ENCODE results near the gene HCN2. TPM values are rescaled to one million over a fixed set of nuclear protein-coding genes. Genes with fewer than 3 reads are reported as not detected.

HCN2 gene
- under 1 TPM; 0.15 to 0.39 TPM for total RNA-seq
- long read RNA-seq, result 0 reads

DNA sequence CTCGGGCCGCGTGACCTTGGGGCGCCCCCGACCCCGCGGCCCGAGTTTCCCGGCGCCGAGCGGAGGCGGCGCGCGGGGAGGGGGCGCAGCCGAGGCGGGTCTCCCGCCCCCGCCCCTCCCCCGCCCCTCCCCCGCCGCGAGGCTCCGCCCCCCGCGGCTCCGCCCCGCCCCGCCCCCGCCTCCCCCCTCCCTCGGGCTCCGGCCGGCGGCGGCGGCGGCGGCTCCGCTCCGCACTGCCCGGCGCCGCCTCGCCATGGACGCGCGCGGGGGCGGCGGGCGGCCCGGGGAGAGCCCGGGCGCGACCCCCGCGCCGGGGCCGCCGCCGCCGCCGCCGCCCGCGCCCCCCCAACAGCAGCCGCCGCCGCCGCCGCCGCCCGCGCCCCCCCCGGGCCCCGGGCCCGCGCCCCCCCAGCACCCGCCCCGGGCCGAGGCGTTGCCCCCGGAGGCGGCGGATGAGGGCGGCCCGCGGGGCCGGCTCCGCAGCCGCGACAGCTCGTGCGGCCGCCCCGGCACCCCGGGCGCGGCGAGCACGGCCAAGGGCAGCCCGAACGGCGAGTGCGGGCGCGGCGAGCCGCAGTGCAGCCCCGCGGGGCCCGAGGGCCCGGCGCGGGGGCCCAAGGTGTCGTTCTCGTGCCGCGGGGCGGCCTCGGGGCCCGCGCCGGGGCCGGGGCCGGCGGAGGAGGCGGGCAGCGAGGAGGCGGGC is at the start of gene HCN2:
Gene HCN2, plus strand, starts transcription at position 189 of the 703 bp plus-strand sequence. Its CDS starts 65 bp downstream, at position 254.
- intact Hi-C loops (cut with DNase I, micrococcal nuclease), result loop anchor here in 1 of 2 donors (10.0 kb wide), 1 partner anchor 145 kb away; no protein-coding TSS in a partner anchor
- no peak for ATAC-seq
- DNase-seq, result no peak

GRCh38 chr19:540867-541637 is 48.6 kb upstream of the HCN2 start:
- intact Hi-C loops (cut with DNase I, micrococcal nuclease), result no loop called here
- no peak for DNase-seq
- no peak for ATAC-seq

- intact Hi-C loops (cut with DNase I, micrococcal nuclease), result no loop called here
- ATAC-seq (no peak), DNase-seq (no peak)
Observed at GRCh38 chr19:541699-542098, 48.0 kb upstream of the HCN2 start.

GRCh38 chr19:542173-542866 is 47.4 kb upstream of the HCN2 start:
- intact Hi-C loops (cut with DNase I, micrococcal nuclease), result no loop called here
- DNase-seq (no peak), ATAC-seq (peak; percentile 9)

DNA sequence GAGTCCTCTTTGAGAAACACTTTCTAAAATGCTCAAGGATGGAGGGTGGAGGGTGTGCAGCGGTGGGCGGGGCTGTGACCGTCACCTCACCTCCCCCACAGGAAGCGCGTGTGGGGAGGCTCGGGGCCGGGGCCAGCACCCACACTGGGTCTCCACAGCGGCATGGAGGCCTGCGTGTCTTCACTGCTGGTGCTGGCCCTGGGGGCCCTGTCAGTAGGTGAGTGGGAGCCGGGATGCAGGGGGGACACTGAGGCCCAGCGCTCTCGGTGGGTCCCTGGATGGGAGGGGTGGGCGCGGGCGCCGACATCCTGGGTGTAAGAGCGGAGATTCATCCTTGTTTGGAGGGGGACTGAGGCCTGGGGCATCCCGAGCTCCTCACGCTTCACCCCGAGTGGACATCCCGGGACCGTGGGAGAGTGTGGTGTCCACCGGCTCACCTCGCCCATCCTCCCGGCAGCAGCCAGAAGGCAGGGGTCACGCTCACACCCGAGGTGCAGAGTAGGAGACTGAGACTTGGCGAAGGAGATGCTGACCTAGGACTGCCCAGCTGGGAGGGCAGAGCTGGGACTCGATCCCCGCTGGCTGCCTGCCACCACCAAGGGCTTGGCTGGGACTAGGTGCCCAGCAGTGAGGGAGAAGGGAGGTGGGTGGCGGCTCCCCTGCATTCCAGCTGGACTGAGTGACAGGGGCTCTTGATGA is 45.6 kb upstream of the HCN2 start, which contains the start of gene GZMM:
Gene GZMM, plus strand, starts transcription at position 144 of the 699 bp plus-strand sequence. Its CDS starts 19 bp downstream, at position 163.
- DNase-seq, result no peak
- ATAC-seq, result peak; percentile 34
- intact Hi-C loops (cut with DNase I, micrococcal nuclease), result no loop called here

DNA sequence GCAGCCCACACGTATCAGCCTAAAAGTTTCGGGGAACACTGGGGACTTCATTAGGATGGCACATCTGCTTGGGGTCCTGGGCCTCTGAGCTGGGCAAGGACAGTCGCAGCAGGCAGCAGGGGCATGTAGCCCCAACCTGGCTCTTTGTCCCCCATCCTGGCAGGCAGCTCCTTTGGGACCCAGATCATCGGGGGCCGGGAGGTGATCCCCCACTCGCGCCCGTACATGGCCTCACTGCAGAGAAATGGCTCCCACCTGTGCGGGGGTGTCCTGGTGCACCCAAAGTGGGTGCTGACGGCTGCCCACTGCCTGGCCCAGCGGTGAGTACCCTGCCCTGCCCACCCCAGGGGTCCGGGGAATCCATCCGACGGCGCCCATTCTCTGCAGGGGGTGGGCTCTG is 42.6 kb upstream of the HCN2 start:
- intact Hi-C loops (cut with DNase I, micrococcal nuclease), result no loop called here
- ATAC-seq (no peak), DNase-seq (no peak)

DNA sequence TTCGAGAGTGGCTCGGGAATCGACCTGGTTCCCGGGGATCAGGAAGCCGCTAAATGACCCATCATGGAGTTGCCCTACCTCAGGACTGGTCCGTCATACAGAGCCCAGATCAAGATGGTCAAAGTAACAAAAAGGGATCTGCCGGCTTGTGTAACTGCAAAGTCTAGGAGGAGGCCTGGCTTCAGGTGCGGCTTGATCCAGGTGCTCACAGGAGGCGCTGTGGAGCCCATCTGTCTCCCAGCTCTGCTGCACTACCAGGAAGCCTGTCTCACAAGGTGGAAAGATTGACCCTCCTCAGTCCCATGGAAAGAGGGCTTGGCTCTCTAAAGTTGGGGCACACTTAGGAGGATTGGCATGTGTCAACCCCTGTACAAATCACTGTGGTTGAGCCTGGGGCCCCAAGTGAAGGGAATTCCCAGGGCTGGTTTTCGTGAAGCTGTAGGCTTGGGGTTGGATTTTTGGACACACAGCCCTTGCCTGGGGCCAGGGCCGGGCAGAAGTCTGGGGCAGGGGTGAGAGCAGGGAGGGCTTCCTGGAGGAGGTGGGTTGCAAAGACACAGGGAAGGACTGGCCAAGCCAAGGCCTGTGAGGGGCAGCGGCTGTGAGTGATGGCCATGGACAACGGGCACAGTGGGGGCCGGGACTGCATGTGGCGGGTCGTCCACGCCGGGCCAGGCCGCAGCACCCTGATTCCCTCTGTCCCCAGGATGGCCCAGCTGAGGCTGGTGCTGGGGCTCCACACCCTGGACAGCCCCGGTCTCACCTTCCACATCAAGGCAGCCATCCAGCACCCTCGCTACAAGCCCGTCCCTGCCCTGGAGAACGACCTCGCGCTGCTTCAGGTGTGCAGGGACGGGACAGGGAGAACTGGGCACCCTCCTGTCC is 41.6 kb upstream of the HCN2 start:
- ATAC-seq (no peak), DNase-seq (no peak)
- intact Hi-C loops (cut with DNase I, micrococcal nuclease), result no loop called here

DNA sequence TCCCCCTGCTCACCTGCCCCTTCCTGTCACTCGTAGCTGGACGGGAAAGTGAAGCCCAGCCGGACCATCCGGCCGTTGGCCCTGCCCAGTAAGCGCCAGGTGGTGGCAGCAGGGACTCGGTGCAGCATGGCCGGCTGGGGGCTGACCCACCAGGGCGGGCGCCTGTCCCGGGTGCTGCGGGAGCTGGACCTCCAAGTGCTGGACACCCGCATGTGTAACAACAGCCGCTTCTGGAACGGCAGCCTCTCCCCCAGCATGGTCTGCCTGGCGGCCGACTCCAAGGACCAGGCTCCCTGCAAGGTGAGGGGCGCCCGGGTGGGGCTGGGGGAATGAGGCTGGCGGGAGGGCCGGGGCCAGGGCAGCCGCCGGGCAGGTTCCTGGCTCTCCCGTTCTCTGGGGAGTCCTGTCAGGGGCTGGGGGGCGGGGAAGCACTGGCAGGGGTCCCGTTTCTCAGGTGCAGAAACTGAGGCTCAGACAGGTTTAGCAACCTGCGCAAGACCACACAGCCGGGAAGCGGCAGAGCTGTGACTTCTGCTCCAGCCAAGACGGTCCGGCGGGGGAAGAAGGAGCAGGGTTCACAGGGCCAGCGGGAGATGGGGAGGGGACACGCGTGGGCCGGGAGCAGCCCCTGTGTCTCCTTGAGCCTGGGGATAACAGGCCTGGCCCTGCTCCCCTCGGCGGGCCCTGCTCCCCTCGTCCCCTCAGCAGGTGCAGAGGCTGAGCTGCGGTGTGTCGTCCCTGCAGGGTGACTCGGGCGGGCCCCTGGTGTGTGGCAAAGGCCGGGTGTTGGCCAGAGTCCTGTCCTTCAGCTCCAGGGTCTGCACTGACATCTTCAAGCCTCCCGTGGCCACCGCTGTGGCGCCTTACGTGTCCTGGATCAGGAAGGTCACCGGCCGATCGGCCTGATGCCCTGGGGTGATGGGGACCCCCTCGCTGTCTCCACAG is 40.5 kb upstream of the HCN2 start:
- intact Hi-C loops (cut with DNase I, micrococcal nuclease), result no loop called here
- DNase-seq (peak in 1 of 2 donors; percentile 7), ATAC-seq (no peak)

DNA sequence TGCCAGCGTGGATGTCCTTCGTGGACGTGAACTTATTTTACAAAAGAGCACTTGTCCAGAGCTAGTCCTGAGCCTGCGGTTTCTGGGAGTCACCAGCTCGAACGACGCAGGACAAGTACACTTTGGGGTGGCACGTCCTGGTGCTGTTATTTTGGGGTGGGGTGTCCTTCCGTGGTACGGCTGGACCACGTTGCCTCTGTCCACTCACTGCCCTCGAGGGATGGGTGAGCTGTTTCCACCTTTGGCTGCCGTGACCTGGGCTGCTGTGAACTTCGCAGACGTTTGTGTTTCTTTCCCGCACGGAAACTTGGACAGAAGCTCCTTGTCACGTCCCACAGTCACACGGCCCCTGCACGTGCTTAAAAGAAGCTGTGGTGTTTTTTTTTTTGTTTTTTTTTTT is 34.9 kb upstream of the HCN2 start:
- intact Hi-C loops (cut with DNase I, micrococcal nuclease), result no loop called here
- ATAC-seq (no peak), DNase-seq (no peak)

- ATAC-seq, result no peak
- DNase-seq, result no peak
- intact Hi-C loops (cut with DNase I, micrococcal nuclease), result no loop called here
Observed at GRCh38 chr19:555474-555808, 34.2 kb upstream of the HCN2 start.

DNA sequence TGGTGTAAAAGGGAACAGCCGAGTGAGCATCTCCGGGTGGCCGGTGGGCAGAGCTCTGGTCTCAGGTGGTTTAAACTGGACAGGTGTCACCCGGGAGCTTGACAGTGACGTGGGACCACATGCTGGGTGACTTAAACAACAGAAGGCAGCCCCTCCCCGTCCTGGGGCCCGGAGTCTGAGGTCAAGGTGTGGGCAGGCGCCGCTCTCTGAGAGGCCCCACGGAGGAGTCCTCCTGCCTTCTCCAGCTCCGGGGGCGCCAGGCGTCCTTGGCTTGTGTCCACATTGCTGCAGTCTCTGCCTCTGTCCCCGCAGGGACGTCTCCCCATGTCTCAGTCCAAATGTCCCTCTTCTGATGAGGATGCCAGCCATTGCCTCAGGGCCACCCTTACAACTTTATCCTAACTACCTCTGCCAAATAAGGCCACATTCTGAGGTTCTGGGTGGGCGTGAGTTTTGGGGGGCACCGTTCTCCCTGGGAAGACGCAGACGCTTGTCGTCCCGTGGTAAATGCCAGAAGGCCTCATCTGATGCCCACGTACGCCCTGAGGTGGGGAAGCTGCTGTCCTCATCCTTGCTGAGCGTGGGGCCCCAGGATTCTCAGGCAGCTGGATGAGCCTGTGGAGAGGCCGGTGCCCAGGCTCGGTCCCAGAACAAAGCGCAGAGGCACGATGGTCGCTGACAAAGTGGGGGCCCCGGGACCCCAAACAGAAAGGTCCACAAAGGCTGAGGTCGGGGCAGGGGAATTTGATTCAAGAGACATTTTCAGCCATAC is 32.9 kb upstream of the HCN2 start:
- DNase-seq (no peak), ATAC-seq (peak; percentile 9)
- intact Hi-C loops (cut with DNase I, micrococcal nuclease), result no loop called here

DNA sequence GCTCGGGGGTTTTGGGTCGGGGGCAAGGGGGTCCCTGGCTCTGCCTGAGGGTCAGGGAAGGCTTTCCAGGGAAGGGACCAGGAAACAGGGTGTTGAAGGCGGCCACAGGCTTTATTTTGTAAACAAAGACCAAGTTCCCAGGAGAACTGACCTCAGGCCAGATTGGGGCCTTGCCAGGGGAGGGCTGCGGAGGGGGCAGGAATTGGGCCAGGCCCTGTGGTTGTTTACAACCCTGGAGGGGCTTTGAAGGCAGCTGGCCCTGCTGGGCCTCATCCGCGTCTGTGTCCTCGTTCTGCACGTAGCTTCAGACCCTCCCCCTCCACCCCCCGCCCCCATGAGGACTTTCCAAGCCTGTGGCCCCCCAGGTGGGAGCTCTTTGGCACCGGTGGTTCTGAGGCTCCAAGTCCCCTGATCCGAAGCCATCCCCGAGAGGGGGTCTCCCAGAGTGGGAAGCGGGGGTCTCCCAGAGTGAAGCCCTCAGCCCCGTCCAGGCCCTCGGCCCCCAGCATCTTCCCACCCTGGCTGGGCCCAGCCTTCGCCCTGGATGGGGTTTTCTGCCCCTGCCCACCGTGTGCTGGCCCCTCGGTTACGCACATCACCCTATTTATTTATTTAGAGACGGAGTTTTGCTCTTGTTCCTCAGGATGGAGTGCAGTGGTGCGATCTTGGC is 30.8 kb upstream of the HCN2 start:
- DNase-seq (no peak), ATAC-seq (no peak)
- intact Hi-C loops (cut with DNase I, micrococcal nuclease), result no loop called here

GRCh38 chr19:560121-560520 is 29.6 kb upstream of the HCN2 start:
- no peak for ATAC-seq
- intact Hi-C loops (cut with DNase I, micrococcal nuclease), result no loop called here
- no peak for DNase-seq

DNA sequence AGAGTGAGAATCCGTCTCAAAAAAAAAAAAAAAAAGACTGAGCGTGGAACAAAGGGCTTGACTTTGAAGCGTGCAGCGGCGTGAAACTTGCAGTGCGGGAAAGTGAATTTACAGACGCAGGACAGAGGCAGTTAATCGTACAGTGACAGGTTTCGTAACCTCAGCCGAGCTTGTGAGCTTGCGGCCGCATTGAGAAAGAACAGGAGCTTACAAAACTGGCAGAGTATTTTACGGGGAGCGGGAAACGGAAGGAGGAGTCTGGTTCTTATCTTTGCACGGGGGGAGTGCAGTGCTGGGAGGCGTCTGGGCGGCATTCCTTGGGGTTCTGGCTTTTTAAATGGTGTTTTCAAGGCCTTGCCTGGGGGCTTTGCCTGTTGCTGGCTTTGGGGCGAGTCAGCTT is 23.3 kb upstream of the HCN2 start:
- ATAC-seq, result no peak
- intact Hi-C loops (cut with DNase I, micrococcal nuclease), result no loop called here
- DNase-seq, result peak in 1 of 2 donors; percentile 79

GRCh38 chr19:566844-567243 is 22.8 kb upstream of the HCN2 start:
- no peak for ATAC-seq
- intact Hi-C loops (cut with DNase I, micrococcal nuclease), result no loop called here
- no peak for DNase-seq

DNA sequence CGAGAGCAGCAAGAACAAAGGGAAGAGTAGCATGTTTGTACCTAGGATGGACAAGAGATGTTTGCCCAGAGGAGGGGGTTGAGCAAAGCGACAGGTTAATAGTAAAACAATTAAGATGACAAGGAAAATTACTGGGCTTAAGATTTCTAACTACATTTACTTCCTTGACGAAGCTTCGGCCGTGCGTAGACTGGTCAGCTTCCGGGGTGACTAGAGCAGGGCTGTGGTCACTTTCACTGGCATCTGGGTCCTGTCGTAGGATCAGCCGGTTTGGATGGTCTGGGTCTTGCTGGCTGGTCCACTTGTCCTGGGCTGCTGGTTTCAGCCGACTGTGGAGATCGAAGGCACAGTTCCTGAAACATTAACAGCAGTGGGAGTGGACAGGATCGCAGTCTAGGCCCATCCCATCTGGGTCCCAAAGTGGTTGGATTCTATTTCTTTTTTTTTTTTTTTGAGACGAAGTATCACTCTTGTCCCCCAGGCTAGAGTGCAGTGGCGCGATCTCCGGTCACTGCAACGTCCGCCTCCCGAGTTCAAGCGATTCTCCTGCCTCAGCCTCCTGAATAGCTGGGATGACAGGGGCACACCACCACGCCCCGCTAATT is 22.3 kb upstream of the HCN2 start:
- DNase-seq (no peak), ATAC-seq (no peak)
- intact Hi-C loops (cut with DNase I, micrococcal nuclease), result no loop called here
